NCI-H1048 (cell line): ENCODE results near the gene UPF1.
"Not testable (repeated sequence)": the region's sequence is repeated elsewhere in the genome, so short reads cannot be mapped to it uniquely, and the experiment has no call there.

Experiments used
- DNase-seq: peaks from one replicate; lab custom pipeline; 2025; lab: John Stamatoyannopoulos, UW

Gene UPF1

DNA sequence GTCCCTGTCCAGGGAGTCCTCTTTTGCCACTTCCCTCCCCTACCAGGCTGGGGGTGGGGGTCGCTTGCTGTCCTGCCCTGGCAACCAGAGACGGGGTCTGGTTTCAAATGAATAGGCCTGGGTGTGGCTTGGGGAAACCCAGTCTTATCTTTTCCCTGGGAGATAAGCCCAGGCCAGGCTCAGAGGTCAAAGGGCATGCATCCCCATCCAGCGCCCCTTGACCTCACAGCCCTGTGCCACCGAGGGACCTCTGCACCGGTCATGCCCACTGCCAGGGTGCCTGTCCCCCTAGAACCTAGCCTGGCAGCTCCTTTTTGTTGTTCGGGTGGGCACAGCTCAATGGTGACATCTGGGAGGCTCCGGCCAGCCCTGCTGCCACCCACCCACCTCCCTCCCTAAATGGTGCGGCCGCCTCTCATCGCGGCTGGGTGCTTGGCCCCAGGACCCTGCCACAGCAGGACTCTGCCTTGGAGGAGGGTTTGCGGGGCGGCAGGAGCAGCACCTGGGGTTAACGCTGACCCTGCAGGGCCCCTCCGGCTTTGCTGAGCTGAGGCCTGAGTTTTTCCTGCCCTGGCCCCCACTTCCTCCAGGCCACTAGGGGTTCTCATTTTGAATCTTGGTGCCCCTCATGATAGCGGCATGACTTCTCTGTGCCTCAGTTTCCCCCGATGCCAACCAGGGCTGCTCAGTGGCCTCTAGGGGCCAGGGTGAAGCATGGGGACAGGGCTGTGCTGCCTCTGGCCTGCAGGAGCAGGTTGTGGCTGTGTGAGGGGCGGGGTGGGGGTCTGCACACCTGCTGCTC is 67.0 kb downstream of the UPF1 start:
- no peak for DNase-seq

DNA sequence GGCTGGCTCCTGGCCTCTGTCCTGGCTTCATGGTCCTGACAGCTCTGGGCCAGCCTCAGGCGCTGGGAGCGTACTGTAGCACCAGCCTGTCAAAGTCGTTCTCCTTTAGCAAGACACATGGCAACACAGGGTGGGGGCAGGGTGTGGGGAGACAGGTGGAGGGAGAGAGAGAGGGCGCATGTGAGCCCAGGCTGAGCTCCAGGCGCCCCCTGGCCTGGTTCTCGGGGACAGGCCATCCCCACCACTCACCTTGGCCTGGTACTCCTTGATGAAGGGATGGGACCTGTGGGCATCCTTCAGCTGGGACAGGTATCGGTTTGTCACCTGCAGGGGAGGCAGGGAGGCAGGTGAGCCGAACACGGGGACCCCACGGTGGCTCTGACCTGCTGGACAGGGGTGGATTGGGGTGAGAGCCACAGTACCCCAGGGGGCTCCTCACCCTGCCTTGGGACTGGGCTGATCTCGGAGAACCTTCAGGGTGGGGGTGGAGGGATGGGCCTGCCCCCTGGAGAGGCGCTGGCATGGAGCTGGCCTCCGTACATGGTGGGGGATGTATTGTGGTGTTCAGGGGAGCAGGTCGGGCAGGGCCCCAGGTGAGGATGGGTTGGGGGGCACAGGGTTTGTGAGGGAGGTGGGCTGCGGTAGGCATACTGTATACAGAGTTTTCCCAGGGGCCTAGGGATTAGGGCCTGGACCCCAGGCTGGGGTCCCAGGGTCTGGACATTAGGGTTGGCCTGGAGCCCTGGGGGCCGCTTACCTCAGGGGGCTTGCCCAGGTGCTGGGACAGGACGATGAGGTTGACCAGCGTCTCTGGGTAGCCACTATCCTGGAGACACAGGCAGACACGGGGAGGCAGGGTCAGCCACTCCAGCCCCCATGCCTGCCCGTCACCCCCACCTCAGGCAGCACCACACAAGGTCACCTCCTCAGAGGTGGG is 68.1 kb downstream of the UPF1 start:
- DNase-seq, result no peak

DNA sequence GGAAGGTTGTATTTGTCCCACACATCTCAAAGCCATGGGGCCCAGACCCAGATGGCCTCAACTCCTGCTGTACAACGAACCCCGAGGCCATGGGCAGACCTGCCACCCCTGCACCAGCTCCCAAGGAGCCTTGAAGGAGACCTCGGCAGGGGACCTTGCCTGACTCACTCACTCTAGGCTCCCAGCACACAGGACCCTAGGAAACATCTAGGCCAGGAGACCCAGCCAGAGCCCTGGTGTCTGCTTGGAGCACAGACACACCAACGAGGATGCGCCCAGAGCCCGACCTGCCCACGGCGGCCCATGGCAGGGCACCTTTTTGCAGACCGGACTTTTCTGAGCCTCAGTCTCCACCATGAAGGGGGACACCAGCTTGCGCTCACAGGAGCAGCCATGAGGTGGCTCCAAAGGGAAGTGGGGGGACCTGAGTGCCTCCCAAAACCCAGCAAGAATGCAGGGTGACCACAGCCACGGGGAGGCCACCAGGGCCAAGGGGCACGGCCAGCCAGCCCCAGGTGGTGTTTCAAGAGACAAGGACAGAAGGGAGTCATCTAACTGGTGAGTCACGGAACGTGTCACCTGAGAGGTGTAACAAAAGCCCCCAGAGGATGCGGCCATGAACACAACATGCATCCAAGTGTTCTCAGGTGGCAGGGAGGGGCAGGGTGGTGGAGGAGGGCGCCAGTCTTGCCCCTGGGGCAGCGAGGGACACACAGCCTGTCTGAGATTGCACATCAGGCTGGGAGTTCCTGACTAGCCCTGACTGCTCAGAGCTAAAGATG is 69.1 kb downstream of the UPF1 start:
- no peak for DNase-seq

GRCh38 chr19:18901491-18901890 is 69.7 kb downstream of the UPF1 start:
- DNase-seq, result no peak

DNA sequence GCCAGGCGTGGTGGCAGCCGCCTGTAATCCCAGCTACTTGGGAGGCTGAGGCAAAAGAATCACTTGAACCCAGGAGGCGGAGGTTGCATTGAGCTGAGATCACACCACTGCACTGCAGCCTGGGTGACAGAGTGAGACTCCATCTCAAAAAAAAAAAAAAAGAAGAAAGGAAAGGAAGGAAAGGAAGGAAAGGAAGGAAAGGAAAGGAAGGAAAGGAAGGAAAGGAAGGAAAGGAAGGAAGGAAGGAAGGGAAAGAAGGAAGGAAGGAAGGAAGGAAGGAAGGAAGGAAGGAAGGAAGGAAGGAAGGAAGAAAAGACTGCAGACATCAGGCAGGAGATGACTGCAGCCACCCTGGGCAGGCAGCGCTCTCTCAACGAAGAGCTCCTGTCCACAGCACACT is 70.8 kb downstream of the UPF1 start:
- not testable (repeated sequence) for DNase-seq

DNA sequence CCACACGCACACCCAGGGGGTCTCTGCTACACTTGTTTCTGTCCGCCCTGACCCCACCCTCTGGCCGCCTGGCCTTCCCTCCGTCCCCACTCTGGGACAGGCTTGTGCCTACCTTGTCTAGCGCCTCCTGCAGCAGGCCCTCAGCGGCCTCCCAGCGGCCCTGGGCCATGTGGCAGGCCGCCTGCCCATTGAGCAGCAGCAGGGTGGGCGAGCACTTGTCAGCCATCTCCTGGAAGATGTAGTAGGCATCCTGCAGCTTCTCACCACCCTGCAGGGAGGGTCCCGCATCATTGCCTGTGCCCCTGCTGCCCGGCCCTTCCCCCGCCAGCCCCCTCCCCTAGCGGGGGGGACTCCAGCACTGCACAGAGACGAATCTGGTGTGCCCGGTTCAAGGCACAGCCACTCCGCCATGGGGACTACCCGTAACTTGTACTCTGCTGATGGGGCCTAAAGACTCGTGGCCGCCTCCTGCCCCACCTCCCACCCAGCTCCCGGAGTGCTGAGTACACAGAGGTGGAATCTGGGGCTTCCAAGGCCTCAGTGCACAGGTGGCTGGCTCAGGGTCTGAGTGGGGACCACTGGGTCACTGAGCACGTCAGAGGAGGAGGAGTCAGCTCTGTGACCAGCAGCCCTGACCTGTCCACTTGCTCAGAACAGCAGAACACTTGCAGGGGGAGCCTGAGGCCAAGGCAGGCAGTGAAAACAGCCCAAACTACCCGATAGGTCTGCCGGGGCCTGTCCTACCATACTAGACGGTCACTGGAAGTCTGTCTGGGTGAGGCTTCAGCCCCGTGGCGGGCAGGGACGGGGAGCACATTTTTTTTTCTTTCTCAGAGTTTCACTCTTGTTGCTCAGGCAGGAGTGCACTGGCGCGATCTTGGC is 71.6 kb downstream of the UPF1 start:
- no peak for DNase-seq

DNA sequence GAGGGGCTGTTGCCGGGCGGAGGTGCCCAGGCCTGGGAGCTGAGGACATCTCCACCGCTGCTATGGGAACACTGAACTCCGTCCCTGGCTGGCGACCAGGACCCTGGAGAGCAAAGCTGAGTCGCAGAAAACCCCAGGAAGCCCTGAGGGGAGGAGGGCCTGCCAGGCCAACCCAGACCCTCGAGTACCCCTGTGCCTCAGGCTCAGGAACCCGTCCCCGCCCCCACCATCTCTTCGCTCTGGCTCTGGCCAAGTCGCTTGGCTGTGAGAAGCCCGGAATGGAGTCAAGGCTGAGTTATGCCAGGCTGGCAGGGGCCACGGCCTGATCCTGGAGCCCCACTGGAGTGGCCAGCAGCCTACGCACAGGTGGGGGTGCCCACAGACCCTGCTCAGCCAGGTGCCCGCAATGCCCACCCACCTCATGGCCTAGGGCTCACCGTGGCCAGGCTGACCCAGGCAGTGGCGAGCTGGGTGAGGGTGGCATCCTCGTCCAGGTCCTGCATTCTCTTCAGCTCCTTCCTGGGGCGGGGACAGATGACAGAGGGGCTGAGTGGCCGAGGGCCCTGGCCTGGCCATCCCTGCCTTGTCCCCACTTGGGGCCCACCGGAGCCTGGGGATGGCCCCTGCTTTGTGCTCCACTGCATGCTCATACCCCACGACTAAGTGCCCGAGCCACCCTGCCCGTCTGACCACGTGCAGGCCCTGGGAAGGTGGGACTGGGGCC is 72.7 kb downstream of the UPF1 start:
- DNase-seq, result no peak

- no peak for DNase-seq
Observed at GRCh38 chr19:18905058-18905456, 73.3 kb downstream of the UPF1 start.

DNA sequence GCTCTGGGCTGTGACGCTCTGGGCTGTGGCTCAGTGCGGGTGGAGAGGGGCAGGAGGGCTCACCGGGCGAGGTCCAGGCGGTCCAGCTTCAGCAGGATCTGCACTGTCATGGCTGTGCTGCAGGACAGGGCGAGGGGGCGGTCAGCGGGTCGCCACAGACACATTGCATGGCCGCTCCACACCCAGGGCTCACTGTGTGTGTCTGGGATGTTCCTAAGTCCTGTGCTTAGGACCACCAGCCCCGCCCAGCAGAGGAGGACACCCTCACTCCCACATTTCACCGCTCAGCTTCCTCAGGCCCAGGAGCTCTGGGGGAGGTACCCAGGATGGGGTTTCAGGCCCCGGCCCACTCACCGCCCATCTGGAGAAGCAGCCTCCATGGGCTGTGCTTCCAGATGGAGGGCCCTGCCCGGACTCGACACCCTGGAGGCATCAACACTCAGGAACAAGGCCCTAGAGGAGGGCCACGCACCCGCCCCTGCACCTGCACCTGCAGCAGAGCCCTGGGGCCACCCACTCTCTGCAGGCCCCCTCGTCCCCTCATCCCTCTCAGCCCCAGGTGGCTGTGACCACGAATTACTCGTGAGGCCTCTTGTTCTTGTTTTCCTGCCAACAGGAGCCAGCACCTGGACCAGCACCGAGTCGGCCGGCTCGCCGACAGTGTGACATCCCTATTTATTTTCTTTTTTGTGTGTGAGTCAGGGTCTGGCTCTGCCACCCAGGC is 73.9 kb downstream of the UPF1 start:
- DNase-seq, result no peak

DNA sequence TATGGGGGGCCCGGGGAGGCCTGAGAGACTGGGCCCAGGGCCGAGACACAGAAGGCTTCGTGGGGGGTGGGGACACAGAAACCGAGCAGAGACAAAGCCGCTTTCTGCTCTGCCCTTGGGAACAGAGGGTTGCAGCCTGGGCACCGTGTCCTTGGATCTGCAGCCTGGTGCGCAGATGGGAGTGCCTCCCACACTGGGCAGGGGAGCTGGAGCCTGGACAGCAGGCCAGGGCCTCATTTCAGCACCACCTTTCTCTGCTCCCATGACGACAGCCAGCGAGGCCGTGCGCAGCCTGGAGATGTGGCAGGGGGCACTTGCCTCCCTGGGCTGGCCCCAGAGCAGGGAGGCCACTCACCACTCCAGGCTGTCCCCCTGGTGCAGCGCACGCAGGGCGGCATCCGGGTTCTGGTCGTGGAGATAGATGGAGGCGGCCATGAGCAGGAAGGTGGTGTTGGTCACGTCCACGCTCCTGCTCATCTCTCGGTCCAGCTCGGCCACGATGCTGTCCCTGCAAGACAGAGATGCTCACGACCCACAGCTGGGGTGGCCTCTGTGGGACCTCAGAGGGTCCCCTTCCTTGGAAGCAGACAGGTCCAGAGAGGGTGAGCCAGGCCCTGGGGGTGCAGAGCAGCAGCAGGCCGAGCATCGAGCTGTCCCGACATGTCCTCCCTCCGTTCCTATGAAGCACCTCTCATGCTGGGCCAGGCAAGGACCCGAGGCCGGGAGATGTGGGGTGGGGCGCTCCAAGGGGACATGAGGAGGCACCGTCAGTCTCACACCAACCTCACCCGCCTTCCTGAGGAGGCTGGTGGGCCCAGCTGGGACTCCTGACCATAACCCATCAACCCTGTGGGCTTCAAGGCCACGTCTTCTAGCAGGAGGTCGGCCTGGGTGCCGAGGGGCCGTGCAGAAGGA is 75.1 kb downstream of the UPF1 start:
- no peak for DNase-seq

- DNase-seq, result no peak
Observed at GRCh38 chr19:18908917-18909619, 77.3 kb downstream of the UPF1 start.

DNA sequence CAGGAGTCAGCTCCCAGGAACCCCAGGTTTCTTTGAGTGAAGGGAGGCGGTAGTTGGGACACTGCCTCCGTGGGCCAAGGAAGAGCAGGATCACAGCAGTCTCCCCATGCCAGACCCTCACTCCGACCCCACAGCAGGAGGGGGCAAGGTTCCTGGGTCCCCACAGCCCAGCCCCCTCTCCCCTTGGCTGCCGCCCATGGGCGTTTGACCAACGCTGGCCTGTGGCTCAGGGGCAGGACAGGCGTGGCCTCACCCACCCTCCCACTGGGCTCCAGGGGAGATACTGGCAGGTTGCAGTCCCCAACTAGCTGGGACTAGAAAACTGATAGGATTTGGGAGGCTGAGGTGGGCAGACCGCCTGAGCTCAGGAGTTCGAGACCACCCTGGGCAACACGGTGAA is 78.3 kb downstream of the UPF1 start:
- no peak for DNase-seq

- DNase-seq, result no peak
Observed at GRCh38 chr19:18910801-18911436, 79.2 kb downstream of the UPF1 start.

DNA sequence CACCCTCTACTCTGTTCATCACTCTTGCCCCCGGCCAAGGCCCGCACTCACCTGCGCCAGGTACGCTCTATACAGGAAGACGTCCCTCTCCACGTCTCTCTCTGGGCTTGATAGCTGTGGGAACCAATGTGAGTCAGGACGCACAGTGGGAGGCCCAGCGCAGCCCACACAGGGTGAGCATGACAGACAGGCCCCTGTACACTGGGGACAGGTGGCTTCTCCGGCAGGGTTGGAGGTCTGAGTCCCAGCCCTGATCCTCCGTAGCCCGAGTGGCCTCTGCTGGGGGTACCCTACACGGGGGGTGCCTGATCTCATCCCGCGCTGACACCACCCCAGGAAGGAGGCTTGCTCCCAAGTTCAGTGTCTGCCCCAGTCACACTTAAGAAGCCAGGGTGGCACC is 81.2 kb downstream of the UPF1 start:
- no peak for DNase-seq

- DNase-seq, result no peak
Observed at GRCh38 chr19:18913466-18913865, 81.7 kb downstream of the UPF1 start.

GRCh38 chr19:18915639-18916038 is 83.9 kb downstream of the UPF1 start:
- no peak for DNase-seq

DNA sequence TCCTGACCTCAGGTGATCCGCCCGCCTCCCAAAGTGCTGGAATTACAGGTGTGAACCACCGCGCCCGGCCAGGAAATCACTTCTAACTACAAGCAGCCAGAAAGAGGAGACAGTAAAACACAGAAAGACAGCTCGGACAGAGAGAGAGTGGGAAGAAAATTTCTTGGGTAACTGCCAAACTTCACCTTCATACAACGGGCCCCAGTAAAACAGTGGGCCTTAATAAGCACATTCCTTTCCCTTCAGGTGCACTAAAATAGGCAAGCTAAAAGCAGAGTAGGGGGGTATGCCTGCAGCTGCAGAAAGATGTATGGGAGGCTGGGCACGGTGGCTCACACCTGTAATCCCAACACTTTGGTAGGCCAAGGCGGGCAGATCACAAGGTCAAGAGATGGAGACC is 85.8 kb downstream of the UPF1 start:
- not testable (repeated sequence) for DNase-seq
